HEK293 (cell line): Measurements from ENCODE around the gene PLA2G4B.

Experiments
- ZNF112 ChIP-seq: fragments of 450-650 bp; formaldehyde crosslinking; IDR thresholded peaks from 2 replicates; pipeline ENCODE4 v1.5.0; 2017; ENCODE audit warnings: missing biosample characterization, missing genetic modification characterization
- ZNF138 ChIP-seq: fragments of 450-650 bp; formaldehyde crosslinking; IDR thresholded peaks from 2 replicates; pipeline ENCODE4 v1.5.1; 2016; ENCODE audit warnings: missing biosample characterization, missing genetic modification characterization, borderline replicate concordance
- ZNF184 ChIP-seq: fragments of 450-650 bp; IDR thresholded peaks from 2 replicates; pipeline ENCODE4 v1.5.1; 2018; ENCODE audit warnings: missing biosample characterization, mild to moderate bottlenecking, missing genetic modification characterization
- ZNF274 ChIP-seq, 2 experiments: fragments of 200-500 bp in 1 of 2; fragments of 450-650 bp in 1 of 2; sonication (Bioruptor generic) in 1 of 2; formaldehyde crosslinking in 1 of 2; IDR thresholded peaks; 2 replicates each; pipeline versions ENCODE4 v1.5.1 to v1.6.1; 2014 to 2016; ENCODE audit warnings: borderline replicate concordance in 1 of 2, inconsistent platforms in 1 of 2, low read length in 1 of 2, missing biosample characterization in 1 of 2, missing genetic modification characterization in 1 of 2
- ZNF341 ChIP-seq: fragments of 450-650 bp; formaldehyde crosslinking; IDR thresholded peaks from 2 replicates; pipeline ENCODE4; 2016; ENCODE audit warnings: low read depth, missing biosample characterization, missing genetic modification characterization
- TF ChIP-seq, protein P1 (sequence below): fragments of 450-650 bp; formaldehyde crosslinking; IDR thresholded peaks from 2 replicates; pipeline ENCODE4 v1.5.1; 2016; ENCODE audit warnings: missing biosample characterization, missing genetic modification characterization
- TF ChIP-seq, protein P2 (sequence below): fragments of 450-650 bp; IDR thresholded peaks from 2 replicates; pipeline ENCODE4 v1.5.1; 2018; ENCODE audit warnings: missing biosample characterization, mild to moderate bottlenecking, missing genetic modification characterization

DNA sequence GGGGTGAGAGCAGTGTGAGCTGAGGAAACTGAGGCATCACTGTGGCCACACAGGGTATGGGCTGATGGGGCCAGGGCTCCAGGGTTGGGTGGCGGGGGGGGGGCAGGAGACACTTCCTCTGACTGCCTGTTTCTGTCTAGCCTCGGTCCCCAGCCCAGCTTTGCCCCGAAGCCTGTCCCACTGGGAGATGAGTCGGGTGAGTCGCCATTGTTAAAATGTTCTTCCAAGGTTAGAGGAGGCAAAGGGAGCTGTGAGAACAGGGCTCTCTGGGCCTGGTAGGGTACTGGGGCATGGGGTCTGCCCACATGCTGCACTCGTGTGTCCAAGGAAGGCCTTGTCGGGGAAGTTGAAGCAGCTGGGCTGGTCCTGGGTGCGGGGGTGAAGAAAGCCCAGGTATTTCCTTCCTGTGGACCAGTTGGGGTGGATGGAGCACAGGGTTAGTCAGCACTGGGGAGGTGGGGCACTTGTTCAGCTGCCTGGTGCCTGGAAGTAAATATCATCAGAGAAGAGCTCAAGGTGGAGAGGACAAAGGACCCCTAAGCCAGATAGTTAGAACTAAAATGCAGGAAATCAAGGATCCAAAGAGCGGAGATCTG, 19.1 kb upstream of the PLA2G4B start:
- TF ChIP-seq, protein P1, sequence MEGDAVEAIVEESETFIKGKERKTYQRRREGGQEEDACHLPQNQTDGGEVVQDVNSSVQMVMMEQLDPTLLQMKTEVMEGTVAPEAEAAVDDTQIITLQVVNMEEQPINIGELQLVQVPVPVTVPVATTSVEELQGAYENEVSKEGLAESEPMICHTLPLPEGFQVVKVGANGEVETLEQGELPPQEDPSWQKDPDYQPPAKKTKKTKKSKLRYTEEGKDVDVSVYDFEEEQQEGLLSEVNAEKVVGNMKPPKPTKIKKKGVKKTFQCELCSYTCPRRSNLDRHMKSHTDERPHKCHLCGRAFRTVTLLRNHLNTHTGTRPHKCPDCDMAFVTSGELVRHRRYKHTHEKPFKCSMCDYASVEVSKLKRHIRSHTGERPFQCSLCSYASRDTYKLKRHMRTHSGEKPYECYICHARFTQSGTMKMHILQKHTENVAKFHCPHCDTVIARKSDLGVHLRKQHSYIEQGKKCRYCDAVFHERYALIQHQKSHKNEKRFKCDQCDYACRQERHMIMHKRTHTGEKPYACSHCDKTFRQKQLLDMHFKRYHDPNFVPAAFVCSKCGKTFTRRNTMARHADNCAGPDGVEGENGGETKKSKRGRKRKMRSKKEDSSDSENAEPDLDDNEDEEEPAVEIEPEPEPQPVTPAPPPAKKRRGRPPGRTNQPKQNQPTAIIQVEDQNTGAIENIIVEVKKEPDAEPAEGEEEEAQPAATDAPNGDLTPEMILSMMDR (tag by site-specific recombination) = no peak
- TF ChIP-seq, protein P2, sequence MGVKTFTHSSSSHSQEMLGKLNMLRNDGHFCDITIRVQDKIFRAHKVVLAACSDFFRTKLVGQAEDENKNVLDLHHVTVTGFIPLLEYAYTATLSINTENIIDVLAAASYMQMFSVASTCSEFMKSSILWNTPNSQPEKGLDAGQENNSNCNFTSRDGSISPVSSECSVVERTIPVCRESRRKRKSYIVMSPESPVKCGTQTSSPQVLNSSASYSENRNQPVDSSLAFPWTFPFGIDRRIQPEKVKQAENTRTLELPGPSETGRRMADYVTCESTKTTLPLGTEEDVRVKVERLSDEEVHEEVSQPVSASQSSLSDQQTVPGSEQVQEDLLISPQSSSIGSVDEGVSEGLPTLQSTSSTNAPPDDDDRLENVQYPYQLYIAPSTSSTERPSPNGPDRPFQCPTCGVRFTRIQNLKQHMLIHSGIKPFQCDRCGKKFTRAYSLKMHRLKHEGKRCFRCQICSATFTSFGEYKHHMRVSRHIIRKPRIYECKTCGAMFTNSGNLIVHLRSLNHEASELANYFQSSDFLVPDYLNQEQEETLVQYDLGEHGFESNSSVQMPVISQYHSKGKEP = no peak
- no peak for TF ChIP-seq ZNF341 (tag by site-specific recombination)
- no peak for TF ChIP-seq ZNF274 (IDR thresholded peaks at IDR 0.05; ENCODE audit: low read length)
- no peak for TF ChIP-seq ZNF274 (tag by site-specific recombination; IDR thresholded peaks at IDR 0.05; ENCODE audit: borderline replicate concordance)
- no peak for TF ChIP-seq ZNF112 (tag by site-specific recombination)
- TF ChIP-seq ZNF138 = no peak
- TF ChIP-seq ZNF184 (tag by site-specific recombination) = no peak
